Neuronal stem cell (in vitro differentiated cells): ENCODE results near the gene KTN1.

Experiments
- DNase-seq: peaks from one replicate; pipeline ENCODE4 v3.0.0-alpha.2; 2013; ENCODE audit warnings: low spot score
- H2AFZ ChIP-seq: one replicate; pipeline ENCODE4 v1.6.1; 2013; ENCODE audit warnings: mild to moderate bottlenecking, low read length, inconsistent platforms
- H2AK5ac ChIP-seq: 2 replicates; pipeline ENCODE4 v1.6.1; 2013; ENCODE audit warnings: low read depth, mild to moderate bottlenecking, inconsistent platforms, low read length, moderate library complexity, mixed read lengths
- H2BK120ac ChIP-seq: 2 replicates; pipeline ENCODE4 v1.6.1; 2013; ENCODE audit warnings: low read depth, mild to moderate bottlenecking, inconsistent platforms, low read length, moderate library complexity, mixed read lengths
- H2BK12ac ChIP-seq: one replicate; pipeline ENCODE4 v1.6.1; 2013; ENCODE audit warnings: low read length, inconsistent platforms
- H2BK15ac ChIP-seq: 2 replicates; pipeline ENCODE4 v1.6.1; 2013; ENCODE audit warnings: mild to moderate bottlenecking, low read length, inconsistent platforms, mixed read lengths
- H2BK5ac ChIP-seq: one replicate; pipeline ENCODE4 v1.6.1; 2013; ENCODE audit warnings: inconsistent platforms, mild to moderate bottlenecking, low read length, moderate library complexity
- H3K14ac ChIP-seq: one replicate; pipeline ENCODE4 v1.6.1; 2013; ENCODE audit warnings: low read length, inconsistent platforms
- H3K18ac ChIP-seq: 2 replicates; pipeline ENCODE4 v1.6.1; 2013; ENCODE audit warnings: low read length, inconsistent platforms
- H3K23ac ChIP-seq: 2 replicates; pipeline ENCODE4 v1.6.1; 2013; ENCODE audit warnings: low read depth, mild to moderate bottlenecking, mixed read lengths, low read length, inconsistent platforms; ENCODE audit not compliant: poor library complexity
- H3K27ac ChIP-seq: replicated peaks from 3 replicates; pipeline ENCODE4 v1.5.1; 2013; ENCODE audit warnings: low read length, inconsistent platforms
- H3K27me3 ChIP-seq, 3 experiments: 2 replicates each; pipeline ENCODE4 v1.6.1; 2013; ENCODE audit warnings: low read length in 3 of 3, mild to moderate bottlenecking in 2 of 3, inconsistent platforms in 1 of 3, low read depth in 1 of 3, mixed read lengths in 1 of 3, moderate library complexity in 1 of 3; ENCODE audit not compliant: control insufficient read depth in 3 of 3, insufficient read depth in 3 of 3
- H3K36me3 ChIP-seq, 2 donors: replicated peaks in 1 of 2; 2 replicates each; pipeline ENCODE4 v1.6.1; 2013; ENCODE audit warnings: low read length in 2 of 2; ENCODE audit not compliant: control insufficient read depth in 2 of 2, insufficient read depth in 2 of 2
- H3K4ac ChIP-seq: 2 replicates; pipeline ENCODE4 v1.6.1; 2013; ENCODE audit warnings: inconsistent platforms, mild to moderate bottlenecking, low read length, moderate library complexity
- H3K4me1 ChIP-seq, 2 donors: 1 replicate in 1 of 2; 2 replicates in 1 of 2; pipeline ENCODE4 v1.6.1; 2013; ENCODE audit warnings: low read length in 2 of 2, low read depth in 1 of 2; ENCODE audit not compliant: control insufficient read depth in 2 of 2, insufficient read depth in 1 of 2
- H3K4me2 ChIP-seq: one replicate; pipeline ENCODE4 v1.6.1; 2013; ENCODE audit warnings: mild to moderate bottlenecking, low read length, inconsistent platforms; ENCODE audit not compliant: insufficient read depth, poor library complexity, severe bottlenecking
- H3K4me3 ChIP-seq, 2 donors: 2 replicates each; pipeline ENCODE4 v1.5.1; 2013; ENCODE audit warnings: low read length in 2 of 2, mild to moderate bottlenecking in 2 of 2, inconsistent platforms in 1 of 2, moderate library complexity in 1 of 2
- H3K79me1 ChIP-seq: one replicate; pipeline ENCODE4 v1.6.1; 2013; ENCODE audit warnings: low read depth, mild to moderate bottlenecking, inconsistent platforms, low read length, moderate library complexity
- H3K9ac ChIP-seq: one replicate; pipeline ENCODE4 v1.6.1; 2013; ENCODE audit warnings: mild to moderate bottlenecking, low read depth, low read length, inconsistent platforms; ENCODE audit not compliant: poor library complexity
- H3K9me3 ChIP-seq, 2 donors: replicated peaks in 1 of 2; 2 replicates each; pipeline versions ENCODE3 to v1.6.1; 2013; ENCODE audit warnings: low read length in 2 of 2, mild to moderate bottlenecking in 2 of 2, inconsistent platforms in 1 of 2, low read depth in 1 of 2, mixed read lengths in 1 of 2, moderate library complexity in 1 of 2; ENCODE audit not compliant: control insufficient read depth in 2 of 2, insufficient read depth in 1 of 2
- H4K8ac ChIP-seq: one replicate; pipeline ENCODE4 v1.6.1; 2013; ENCODE audit warnings: low read depth, mild to moderate bottlenecking, inconsistent platforms, low read length, moderate library complexity
- H4K91ac ChIP-seq: one replicate; pipeline ENCODE4 v1.6.1; 2013; ENCODE audit warnings: low read length, low read depth, mild to moderate bottlenecking, inconsistent platforms; ENCODE audit not compliant: poor library complexity
- WGBS, 2 donors: extraction: QIAGEN DNeasy Blood & Tissue Kit; methylation state at CpG; one replicate each; pipeline ENCODE4 v1.1.7; 2013; ENCODE audit warnings: missing lambda C conversion rate in 2 of 2, mixed read lengths in 1 of 2; ENCODE audit not compliant: insufficient read length in 2 of 2, insufficient replicate concordance in 1 of 2; ENCODE audit errors: extremely low coverage in 2 of 2; 5-methylcytosine and 5-hydroxymethylcytosine counted together

The KTN1 gene

DNA sequence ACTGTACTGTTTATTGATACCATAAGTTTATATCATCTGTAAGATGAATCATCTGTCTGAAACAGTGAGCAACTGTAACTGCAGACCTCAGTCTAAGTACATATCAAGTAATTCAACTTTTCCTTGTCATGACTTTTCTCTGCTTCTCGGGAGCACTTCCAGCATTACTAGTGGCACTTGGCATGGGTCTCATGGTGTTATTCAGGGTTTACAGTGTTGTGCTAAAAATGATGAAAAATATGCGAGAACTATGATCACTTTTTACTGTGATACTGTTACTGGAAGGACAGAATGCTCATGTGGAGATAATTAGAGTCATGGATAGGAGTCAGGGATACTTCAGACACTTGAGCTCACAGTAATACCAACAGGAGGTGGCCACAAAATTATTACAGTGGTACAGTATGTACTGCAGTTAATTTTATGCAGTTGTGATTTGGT lies 8.3 kb downstream of the KTN1 start:
- Histone ChIP-seq H3K4ac (no peak overlapping the region), H3K4me1 (peaks cover 7 to 14% of the 10 kb centered on the region in 2 donors), H2BK5ac (no peak overlapping the region), H3K27me3 (no peaks in the 10 kb centered on the region), H2BK120ac (no peak overlapping the region), H4K91ac (no peak overlapping the region), H4K8ac (no peak overlapping the region), H3K23ac (no peak overlapping the region), H2AK5ac (no peak overlapping the region), H2BK12ac (no peak overlapping the region), H3K4me3 (no peak overlapping the region), H3K14ac (no peak overlapping the region), H2AFZ (no peak overlapping the region), H2BK15ac (no peak overlapping the region), H3K18ac (no peak overlapping the region), H3K79me1 (peaks cover 2% of the 10 kb centered on the region), H3K9ac (no peak overlapping the region), H3K4me2 (no peak overlapping the region), H3K27ac (no peak overlapping the region), H3K36me3 (no peaks in the 10 kb centered on the region), H3K9me3 (no peaks in the 10 kb centered on the region)
- WGBS, 2 donors = no CpG with 5 or more reads among the region's 2 CpGs
- no peak for DNase-seq

DNA sequence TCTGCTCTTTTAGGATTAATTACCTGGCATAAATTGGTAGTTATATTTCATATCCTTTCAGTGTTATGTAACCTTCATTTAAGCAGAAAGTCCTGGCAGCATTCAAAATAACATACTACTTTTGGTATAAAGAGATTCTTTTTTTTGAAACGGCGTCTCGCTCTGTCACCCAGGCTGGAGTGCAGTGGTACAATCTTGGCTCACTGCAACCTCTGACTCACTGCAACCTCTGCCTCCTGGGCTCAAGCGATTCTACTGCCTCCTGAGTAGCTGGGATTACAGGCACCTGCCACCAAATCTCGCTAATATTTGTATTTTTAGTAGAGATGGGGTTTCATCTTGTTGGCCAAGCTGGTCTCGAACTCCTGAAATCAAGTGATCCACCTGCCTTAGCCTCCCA lies 9.2 kb downstream of the KTN1 start:
- H3K14ac ChIP-seq = no peak overlapping the region
- H3K27me3 ChIP-seq = no peaks in the 10 kb centered on the region
- no peak overlapping the region for H3K4me2 ChIP-seq
- H3K23ac ChIP-seq = no peak overlapping the region
- no peak overlapping the region for H3K4me3 ChIP-seq
- H3K4ac ChIP-seq = no peak overlapping the region
- no peak overlapping the region for H2AFZ ChIP-seq
- no peaks in the 10 kb centered on the region for H3K79me1 ChIP-seq
- no CpG with 5 or more reads among the region's 6 CpGs for WGBS, 2 donors
- H2BK120ac ChIP-seq = no peak overlapping the region
- H3K18ac ChIP-seq = no peak overlapping the region
- no peak overlapping the region for H2BK12ac ChIP-seq
- H2AK5ac ChIP-seq = no peak overlapping the region
- no peaks in the 10 kb centered on the region for H3K36me3 ChIP-seq
- H2BK15ac ChIP-seq = no peak overlapping the region
- no peak for DNase-seq
- H4K8ac ChIP-seq = no peak overlapping the region
- H3K9me3 ChIP-seq = no peaks in the 10 kb centered on the region
- H3K9ac ChIP-seq = no peak overlapping the region
- no peak overlapping the region for H3K27ac ChIP-seq
- H2BK5ac ChIP-seq = no peak overlapping the region
- no peak overlapping the region for H4K91ac ChIP-seq
- peaks cover 4 to 19% of the 10 kb centered on the region in 2 donors for H3K4me1 ChIP-seq

- no peaks in the 10 kb centered on the region for H3K27me3 ChIP-seq
- H3K9ac ChIP-seq = no peak overlapping the region
- no peak overlapping the region for H3K4ac ChIP-seq
- H2AK5ac ChIP-seq = no peak overlapping the region
- no peaks in the 10 kb centered on the region for H3K79me1 ChIP-seq
- peaks cover 0 to 16% of the 10 kb centered on the region in 2 donors for H3K9me3 ChIP-seq
- no peak overlapping the region for H2BK120ac ChIP-seq
- H3K4me1 ChIP-seq = peaks cover 0 to 5% of the 10 kb centered on the region in 2 donors
- H4K8ac ChIP-seq = no peak overlapping the region
- H4K91ac ChIP-seq = no peak overlapping the region
- H3K23ac ChIP-seq = no peak overlapping the region
- H2AFZ ChIP-seq = no peak overlapping the region
- no peak overlapping the region for H3K14ac ChIP-seq
- no peak overlapping the region for H2BK15ac ChIP-seq
- DNase-seq = no peak
- no peak overlapping the region for H3K18ac ChIP-seq
- no peak overlapping the region for H3K27ac ChIP-seq
- no peak overlapping the region for H2BK12ac ChIP-seq
- H3K4me3 ChIP-seq = no peak overlapping the region
- WGBS, 2 donors = no CpG with 5 or more reads among the region's 2 CpGs
- no peak overlapping the region for H3K4me2 ChIP-seq
- no peaks in the 10 kb centered on the region for H3K36me3 ChIP-seq
- no peak overlapping the region for H2BK5ac ChIP-seq
Observed at GRCh38 chr14:55592436-55592835, 12.4 kb downstream of the KTN1 start.

GRCh38 chr14:55593698-55594097 lies 13.7 kb downstream of the KTN1 start:
- DNase-seq = no peak
- no peak overlapping the region for H3K18ac ChIP-seq
- peak overlapping the region; percentile 16 for H3K27ac ChIP-seq
- no peak overlapping the region for H2BK120ac ChIP-seq
- H3K14ac ChIP-seq = no peak overlapping the region
- no peak overlapping the region for H3K4me2 ChIP-seq
- H3K9ac ChIP-seq = no peak overlapping the region
- H2AFZ ChIP-seq = no peak overlapping the region
- no peak overlapping the region for H3K4ac ChIP-seq
- peaks cover 0 to 16% of the 10 kb centered on the region in 2 donors for H3K9me3 ChIP-seq
- no peak overlapping the region for H4K8ac ChIP-seq
- H3K23ac ChIP-seq = no peak overlapping the region
- H2BK15ac ChIP-seq = no peak overlapping the region
- no peak overlapping the region for H4K91ac ChIP-seq
- no peaks in the 10 kb centered on the region for H3K79me1 ChIP-seq
- H2BK5ac ChIP-seq = no peak overlapping the region
- WGBS, 2 donors = no CpG with 5 or more reads among the region's 2 CpGs
- no peak overlapping the region for H3K4me3 ChIP-seq
- no peak overlapping the region for H2BK12ac ChIP-seq
- H2AK5ac ChIP-seq = no peak overlapping the region
- no peaks in the 10 kb centered on the region for H3K27me3 ChIP-seq
- H3K4me1 ChIP-seq = peaks cover 0 to 5% of the 10 kb centered on the region in 2 donors
- no peaks in the 10 kb centered on the region for H3K36me3 ChIP-seq
